Measurements from ENCODE around the gene CDKL1. TPM values are rescaled to one million over a fixed set of nuclear protein-coding genes. Genes with fewer than 3 reads are reported as not detected.
A peak's percentile ranks its signal among the peaks of the same experiment; 100 is the strongest.
"Not testable (repeated sequence)": the region's sequence is repeated elsewhere in the genome, so short reads cannot be mapped to it uniquely, and the experiment has no call there.

CDKL1 gene
- total RNA-seq, 1 donor from 2014 or later = 15.7 TPM

- H3K36me3 Mint-ChIP-seq (ENCODE audit: low read depth) = peaks cover 3% of the 10 kb centered on the region
- peaks cover 13% of the 10 kb centered on the region for H3K4me1 Mint-ChIP-seq (ENCODE audit: low read depth)
- TF ChIP-seq, protein P1, sequence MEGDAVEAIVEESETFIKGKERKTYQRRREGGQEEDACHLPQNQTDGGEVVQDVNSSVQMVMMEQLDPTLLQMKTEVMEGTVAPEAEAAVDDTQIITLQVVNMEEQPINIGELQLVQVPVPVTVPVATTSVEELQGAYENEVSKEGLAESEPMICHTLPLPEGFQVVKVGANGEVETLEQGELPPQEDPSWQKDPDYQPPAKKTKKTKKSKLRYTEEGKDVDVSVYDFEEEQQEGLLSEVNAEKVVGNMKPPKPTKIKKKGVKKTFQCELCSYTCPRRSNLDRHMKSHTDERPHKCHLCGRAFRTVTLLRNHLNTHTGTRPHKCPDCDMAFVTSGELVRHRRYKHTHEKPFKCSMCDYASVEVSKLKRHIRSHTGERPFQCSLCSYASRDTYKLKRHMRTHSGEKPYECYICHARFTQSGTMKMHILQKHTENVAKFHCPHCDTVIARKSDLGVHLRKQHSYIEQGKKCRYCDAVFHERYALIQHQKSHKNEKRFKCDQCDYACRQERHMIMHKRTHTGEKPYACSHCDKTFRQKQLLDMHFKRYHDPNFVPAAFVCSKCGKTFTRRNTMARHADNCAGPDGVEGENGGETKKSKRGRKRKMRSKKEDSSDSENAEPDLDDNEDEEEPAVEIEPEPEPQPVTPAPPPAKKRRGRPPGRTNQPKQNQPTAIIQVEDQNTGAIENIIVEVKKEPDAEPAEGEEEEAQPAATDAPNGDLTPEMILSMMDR (IDR thresholded peaks at IDR 0.05) = no peak
- no peaks in the 10 kb centered on the region for H3K9me3 Mint-ChIP-seq (ENCODE audit: low read depth)
- H3K4me3 Mint-ChIP-seq (ENCODE audit: unreplicated experiment) = peak overlapping the region; percentile 62
- H3K27ac Mint-ChIP-seq (ENCODE audit: unreplicated experiment) = peak overlapping the region; percentile 93
- H3K27me3 Mint-ChIP-seq (ENCODE audit: low read depth) = no peaks in the 10 kb centered on the region
- DNase-seq (ENCODE audit: low spot score) = no peak
Measured at GRCh38 chr14:50362764-50363713, 33.6 kb downstream of the CDKL1 start.

DNA sequence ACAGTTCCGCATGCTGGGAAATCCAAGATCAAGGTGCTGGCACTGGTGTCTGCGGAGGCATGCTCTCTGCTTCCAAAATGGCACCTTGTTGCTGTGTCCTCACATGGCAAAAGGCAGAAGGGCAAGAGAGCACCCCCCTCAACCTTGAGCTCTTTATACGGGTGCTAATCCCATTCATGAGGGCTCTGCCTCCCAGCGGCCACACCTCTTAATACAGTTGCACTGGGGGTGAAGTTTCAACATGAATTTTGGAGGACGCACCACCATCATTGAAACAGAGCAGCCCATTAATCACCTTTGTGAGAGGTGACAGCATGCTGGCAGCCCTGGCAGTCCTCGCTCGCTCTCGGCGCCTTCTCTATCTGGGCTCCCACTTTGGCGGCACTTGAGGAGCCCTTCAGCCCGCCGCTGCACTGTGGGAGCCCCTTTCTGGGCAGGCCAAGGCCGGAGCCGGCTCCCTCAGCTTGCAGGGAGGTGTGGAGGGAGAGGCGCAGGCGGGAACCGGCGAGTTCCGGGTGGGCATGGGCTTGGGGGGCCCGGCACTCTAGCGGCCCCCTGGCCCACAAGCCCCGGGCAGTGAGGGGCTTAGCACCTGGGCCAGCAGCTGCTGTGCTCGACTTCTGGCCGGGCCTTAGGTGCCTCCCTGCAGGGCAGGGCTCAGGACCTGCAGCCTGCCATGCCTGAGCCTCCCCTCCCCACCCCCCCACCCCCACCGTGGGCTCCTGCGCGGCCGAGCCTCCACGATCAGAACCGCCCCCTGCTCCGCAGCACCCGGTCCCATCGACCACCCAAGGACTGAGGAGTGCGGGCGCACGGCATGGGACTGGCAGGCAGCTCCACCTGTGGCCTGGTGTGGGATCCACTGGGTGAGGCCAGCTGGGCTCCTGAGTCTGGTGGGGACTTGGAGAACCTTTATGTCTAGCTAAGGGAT is 34.9 kb downstream of the CDKL1 start:
- H3K4me1 Mint-ChIP-seq (ENCODE audit: low read depth) = peaks cover 13% of the 10 kb centered on the region
- H3K27ac Mint-ChIP-seq (ENCODE audit: unreplicated experiment); DNase-seq (ENCODE audit: low spot score); H3K36me3 Mint-ChIP-seq (ENCODE audit: low read depth); H3K27me3 Mint-ChIP-seq (ENCODE audit: low read depth); H3K9me3 Mint-ChIP-seq (ENCODE audit: low read depth); H3K4me3 Mint-ChIP-seq (ENCODE audit: unreplicated experiment): not testable (repeated sequence)

- Mint-ChIP-seq H3K27ac (ENCODE audit: unreplicated experiment) (no peak overlapping the region), H3K36me3 (ENCODE audit: low read depth) (peaks cover 7% of the 10 kb centered on the region), H3K4me1 (ENCODE audit: low read depth) (peaks cover 13% of the 10 kb centered on the region), H3K4me3 (ENCODE audit: unreplicated experiment) (no peak overlapping the region), H3K9me3 (ENCODE audit: low read depth) (no peaks in the 10 kb centered on the region), H3K27me3 (ENCODE audit: low read depth) (no peaks in the 10 kb centered on the region)
- TF ChIP-seq, protein P1 (IDR thresholded peaks at IDR 0.05) = no peak
- no peak for DNase-seq (ENCODE audit: low spot score)
Measured at GRCh38 chr14:50360851-50361250, 35.8 kb downstream of the CDKL1 start.

- Mint-ChIP-seq H3K4me3 (ENCODE audit: unreplicated experiment) (no peak overlapping the region), H3K9me3 (ENCODE audit: low read depth) (no peaks in the 10 kb centered on the region), H3K36me3 (ENCODE audit: low read depth) (peaks cover 7% of the 10 kb centered on the region), H3K4me1 (ENCODE audit: low read depth) (peaks cover 13% of the 10 kb centered on the region), H3K27me3 (ENCODE audit: low read depth) (no peaks in the 10 kb centered on the region), H3K27ac (ENCODE audit: unreplicated experiment) (no peak overlapping the region)
- TF ChIP-seq, protein P1 (IDR thresholded peaks at IDR 0.05) = no peak
- no peak for DNase-seq (ENCODE audit: low spot score)
Measured at GRCh38 chr14:50360093-50360492, 36.6 kb downstream of the CDKL1 start.

- DNase-seq (ENCODE audit: low spot score) = no peak
- Mint-ChIP-seq H3K4me1 (ENCODE audit: low read depth) (peaks cover 13% of the 10 kb centered on the region), H3K27me3 (ENCODE audit: low read depth) (no peaks in the 10 kb centered on the region), H3K9me3 (ENCODE audit: low read depth) (no peaks in the 10 kb centered on the region), H3K4me3 (ENCODE audit: unreplicated experiment) (no peak overlapping the region), H3K36me3 (ENCODE audit: low read depth) (peaks cover 7% of the 10 kb centered on the region), H3K27ac (ENCODE audit: unreplicated experiment) (no peak overlapping the region)
- TF ChIP-seq, protein P1 (IDR thresholded peaks at IDR 0.05) = no peak
Measured at GRCh38 chr14:50359631-50360030, 37.0 kb downstream of the CDKL1 start.

Data from chondrocyte (in vitro differentiated cells).